ENCODE results near the gene NADK.
"Not testable (repeated sequence)": the region's sequence is repeated elsewhere in the genome, so short reads cannot be mapped to it uniquely, and the experiment has no call there.

NADK gene

GRCh38 chr1:1761504-1762376, 16.5 kb downstream of the NADK start:
- FAIRE-seq, result no peak

GRCh38 chr1:1760715-1761114, 17.6 kb downstream of the NADK start:
- no peak for FAIRE-seq

DNA sequence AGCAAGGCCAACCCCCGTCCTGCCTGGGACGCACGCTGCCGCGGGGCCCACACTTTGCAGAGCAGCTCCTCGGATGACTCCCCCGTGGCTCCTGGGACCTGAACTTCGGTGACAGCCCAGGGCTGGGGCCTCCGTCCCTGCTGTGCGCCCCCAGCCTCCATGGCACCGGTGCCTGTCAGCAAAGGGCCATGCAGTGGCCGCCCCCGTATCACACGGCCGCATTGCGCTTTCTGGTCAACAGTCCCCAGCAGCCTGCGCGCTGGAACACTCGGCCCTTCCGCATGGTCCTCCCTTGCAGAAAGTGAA, 18.0 kb downstream of the NADK start:
- no peak for FAIRE-seq

GRCh38 chr1:1759456-1760344, 18.6 kb downstream of the NADK start:
- FAIRE-seq, result no peak

DNA sequence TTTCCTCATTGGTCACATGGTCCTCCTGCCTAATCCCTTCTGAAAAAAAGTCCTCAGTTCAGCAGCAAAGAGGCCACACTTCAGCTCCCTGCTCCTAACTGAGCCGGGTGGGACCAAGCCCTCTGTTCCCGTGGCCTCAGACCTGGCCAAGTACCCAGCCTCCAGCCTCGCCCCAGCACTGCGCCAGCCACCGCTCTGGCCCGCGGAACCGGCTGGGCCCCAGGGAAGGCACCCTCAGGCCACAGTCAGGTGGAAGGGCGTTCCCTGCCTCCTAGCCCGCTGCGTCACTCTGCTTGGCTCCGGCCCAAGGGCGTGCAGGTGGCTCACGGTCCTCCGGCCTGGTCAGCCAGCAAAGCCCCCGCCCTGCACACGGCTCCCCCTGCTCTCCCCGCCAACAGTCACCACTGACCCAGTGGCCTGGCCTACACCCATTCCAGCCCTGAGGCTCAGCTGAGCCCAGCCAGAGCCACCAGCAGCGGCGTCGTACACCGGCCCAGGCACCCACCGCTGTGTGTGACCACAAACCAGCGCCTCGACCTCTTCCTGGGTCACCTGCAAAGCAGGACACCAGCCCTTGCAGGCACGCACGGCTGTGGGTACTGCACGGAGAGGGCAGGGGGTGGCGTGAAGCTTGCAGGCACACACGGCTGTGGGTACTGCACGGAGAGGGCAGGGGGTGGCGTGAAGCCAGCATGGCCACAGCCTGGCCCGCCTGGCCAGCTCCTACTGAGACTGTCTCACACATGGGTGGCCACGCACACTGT, 19.4 kb downstream of the NADK start:
- FAIRE-seq, result no peak

GRCh38 chr1:1758059-1758621, 20.1 kb downstream of the NADK start:
- FAIRE-seq, result no peak

- no peak for FAIRE-seq
Measured at GRCh38 chr1:1757422-1758058, 20.7 kb downstream of the NADK start.

DNA sequence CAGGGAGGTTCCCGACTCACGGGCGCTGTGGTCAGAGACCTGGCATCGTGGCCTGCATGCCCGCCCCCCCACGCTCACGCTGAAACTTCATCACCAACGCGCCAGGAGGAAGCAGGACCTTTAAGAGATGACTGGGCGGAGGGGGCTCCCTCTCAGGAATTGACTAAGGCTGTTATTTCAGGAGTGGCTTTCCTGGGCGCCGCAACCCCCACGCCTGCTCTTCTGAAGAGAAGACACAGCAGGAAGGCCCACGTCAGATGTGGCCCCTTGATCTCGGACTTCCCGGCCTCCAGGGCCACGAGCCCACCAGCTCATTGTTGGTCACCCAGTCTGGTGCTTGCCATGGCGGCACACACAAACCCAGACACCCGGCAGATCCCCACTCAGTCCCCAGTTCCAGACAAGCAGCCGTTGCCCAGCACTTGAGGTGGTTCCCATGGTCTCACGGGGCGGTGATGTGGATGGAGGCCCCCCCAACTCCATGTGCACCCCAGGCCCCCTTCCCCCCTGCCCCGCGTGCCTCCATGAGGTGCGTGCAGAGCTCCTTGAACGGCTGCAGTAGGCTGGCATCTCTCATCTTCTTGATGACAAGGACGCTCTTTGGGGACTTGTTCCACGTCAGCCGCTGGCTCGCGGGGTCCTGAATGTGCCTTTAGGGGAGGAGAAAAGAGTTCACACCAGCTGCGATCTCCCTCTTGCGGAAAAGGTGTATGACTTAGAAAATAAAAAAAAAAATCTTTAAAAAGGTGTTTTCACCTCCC, 21.4 kb downstream of the NADK start:
- FAIRE-seq, result no peak

GRCh38 chr1:1755852-1756251, 22.4 kb downstream of the NADK start:
- FAIRE-seq, result no peak

GRCh38 chr1:1755426-1755825, 22.8 kb downstream of the NADK start:
- FAIRE-seq, result no peak

- no peak for FAIRE-seq
Measured at GRCh38 chr1:1754051-1754815, 24.0 kb downstream of the NADK start.

DNA sequence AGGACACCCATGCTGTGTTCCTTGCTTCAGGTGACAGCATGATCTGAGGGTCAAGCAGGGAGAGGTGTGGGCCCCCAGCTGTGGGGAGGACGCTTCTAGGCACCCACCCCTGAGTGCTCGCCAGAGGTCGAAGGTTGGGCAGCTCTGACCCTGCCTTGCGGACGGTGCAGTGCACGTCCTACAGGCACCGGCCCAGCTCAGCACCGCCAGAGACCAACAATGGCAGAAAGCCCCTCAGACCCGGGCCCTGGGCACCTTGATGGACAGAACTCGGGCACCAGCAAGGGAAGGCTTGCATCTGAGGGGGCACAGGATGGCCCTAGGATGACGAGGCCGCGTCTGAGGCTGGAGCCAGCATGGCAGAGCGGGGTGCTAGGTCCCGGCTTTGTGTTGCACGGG, 24.7 kb downstream of the NADK start:
- no peak for FAIRE-seq

DNA sequence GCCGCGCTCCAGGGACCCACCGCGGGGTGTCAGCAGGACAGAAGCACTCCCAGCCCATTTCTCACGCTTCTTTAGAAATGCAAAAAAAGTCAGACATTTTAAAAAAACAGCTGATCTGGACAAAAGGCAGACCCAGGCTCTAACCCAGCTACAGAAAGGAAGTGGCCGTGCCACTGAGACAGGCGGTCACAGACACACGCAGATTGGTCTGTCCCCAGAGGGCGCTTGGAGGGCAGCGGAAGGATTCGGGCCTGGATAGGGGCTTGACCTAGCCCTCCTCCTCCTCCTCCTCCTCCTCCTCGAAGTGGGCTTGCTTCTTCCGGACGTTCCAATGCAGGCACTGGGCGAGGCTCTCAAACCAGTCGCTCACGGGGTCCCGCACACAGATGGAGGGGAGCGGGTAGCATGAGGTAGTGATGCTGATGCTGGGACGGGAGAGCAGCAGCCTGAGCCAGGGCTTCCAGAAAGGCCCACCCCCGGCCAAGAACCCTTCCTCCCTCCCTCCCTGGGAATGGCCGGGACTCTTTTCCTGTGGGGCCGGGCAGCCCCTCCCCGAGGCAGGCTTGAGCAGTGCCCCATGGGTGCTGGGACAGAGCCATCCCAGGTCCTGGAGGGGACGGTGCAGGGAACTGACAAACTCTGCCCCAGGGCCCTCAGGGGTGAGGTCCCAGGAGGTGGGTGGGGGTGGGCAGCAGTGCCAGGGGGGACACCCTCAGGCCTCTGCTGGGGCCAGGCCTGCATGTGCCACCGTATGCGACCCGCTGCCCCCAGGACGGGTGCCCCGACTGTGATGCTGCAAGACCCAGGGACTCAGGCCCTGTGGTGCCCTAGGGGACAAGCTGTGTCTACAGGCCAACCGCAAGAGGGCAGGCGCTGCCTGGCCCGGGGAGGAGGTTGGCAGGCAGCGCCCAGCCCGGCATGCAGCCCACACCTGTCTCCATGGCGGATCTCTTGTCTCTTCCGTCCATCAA, 25.3 kb downstream of the NADK start:
- FAIRE-seq, result no peak

GRCh38 chr1:1752190-1752589, 26.1 kb downstream of the NADK start:
- no peak for FAIRE-seq

DNA sequence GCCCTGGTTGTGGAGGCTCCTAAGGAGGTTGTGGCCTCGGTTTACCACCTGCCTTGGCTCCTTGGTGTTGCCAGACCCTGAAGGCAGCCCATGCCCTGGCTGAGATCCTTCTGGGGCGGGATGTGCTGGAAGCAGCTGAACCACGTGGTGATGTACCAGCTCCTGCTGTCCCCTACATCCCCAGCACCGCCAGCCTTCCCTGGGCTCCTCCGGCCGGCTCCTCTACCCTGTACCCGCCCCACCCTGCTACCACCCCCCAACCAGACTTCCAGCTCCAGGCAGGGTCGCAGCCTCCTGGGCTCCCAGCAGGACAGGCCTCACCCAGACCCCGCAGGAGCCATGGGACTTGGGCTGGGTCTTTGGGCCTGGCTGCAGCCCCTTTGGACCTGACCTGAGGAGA, 28.3 kb downstream of the NADK start:
- not testable (repeated sequence) for FAIRE-seq

DNA sequence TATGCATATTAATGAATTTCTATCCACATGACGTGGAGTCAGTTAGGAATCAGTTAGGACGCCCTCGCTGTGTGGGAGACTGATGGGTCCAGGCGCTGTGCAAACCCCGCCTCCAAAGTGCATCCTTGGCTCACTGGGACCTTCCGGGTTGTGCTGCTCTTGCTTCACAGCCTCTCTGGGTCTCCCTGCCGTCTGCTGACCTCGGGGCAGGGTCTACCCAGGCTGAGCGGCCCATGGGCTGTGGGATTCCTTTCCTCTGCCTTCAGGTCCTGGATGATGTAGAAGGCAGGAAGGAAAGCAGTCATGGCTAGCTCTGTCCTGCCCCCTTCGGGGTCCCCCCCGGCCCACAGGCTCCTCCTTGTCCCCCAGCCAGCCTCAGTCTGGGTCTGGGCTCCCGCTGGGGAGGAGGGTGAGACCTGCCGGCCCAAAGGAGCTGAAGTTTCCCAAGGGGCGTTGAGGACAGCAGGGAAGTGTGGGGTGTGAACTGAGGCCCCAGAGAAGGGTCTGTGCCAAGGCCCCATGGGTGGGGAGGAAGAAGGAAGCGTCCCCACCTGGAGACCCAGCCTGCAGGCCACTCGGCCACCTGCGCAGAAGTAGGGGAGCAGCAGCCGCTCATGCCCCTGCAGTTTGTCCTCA, 29.5 kb downstream of the NADK start:
- FAIRE-seq, result no peak

GRCh38 chr1:1746566-1746909, 31.7 kb downstream of the NADK start:
- FAIRE-seq, result not testable (repeated sequence)

DNA sequence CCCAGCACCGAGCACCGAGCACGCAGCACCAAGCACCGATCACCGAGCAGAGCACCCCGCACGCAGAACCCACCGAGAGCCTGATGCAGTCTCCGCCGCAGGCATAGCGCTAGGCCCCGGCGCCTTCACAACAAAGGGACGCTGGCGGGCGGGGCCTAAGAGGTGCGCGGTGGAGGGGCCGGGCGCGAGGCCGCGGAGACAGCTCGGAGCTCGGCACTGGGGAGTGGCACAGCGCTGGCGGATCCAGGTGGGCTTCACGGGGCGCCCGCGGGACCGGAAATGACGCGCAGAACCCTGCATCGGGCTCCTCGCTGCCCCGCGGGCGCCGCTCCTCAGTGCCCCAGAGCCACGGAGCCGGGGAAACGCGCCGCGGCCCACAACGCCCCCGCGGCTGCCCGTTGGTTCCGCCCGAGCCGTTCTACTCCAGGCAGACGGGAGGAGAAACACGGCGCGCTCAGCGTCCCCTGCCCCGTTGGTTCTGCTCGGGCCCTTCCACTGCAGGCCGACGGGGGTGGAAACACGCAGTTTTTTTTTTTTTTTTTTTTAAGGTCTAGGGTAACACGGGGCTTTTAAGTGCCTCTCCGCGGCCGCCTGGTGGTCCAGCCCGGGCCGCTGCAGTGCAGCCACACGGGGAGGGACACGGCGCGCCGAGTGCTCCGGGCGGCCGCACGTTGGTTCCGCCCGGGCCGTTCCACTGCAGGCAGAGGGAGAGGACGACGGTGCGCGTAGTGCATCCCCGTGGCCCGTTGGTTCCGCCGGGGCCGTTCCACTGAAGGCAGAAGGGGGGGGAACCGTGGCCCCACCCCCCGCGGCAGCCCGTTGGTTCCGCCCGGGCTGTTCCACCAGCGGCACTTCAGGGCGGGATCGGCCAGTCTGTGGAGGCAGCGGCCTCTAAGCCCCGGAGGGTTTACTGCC, 32.4 kb downstream of the NADK start:
- peak; percentile 84 for FAIRE-seq
